Hematopoietic multipotent progenitor cell treated with erythropoietin and hydrocortisone succinate and interleukin-3 and kit ligand, for 15 days (in vitro differentiated cells): Measurements from ENCODE around the gene SBK3.
"Not testable (repeated sequence)": the region's sequence is repeated elsewhere in the genome, so short reads cannot be mapped to it uniquely, and the experiment has no call there.

Experiments used
- DNase-seq: peaks from one replicate; pipeline ENCODE4 v3.0.0-alpha.2; 2015; ENCODE audit warnings: low spot score

The SBK3 gene

GRCh38 chr19:55539090-55539984 is 6.0 kb downstream of the SBK3 start:
- no peak for DNase-seq

GRCh38 chr19:55538132-55538531 is 7.2 kb downstream of the SBK3 start:
- no peak for DNase-seq

GRCh38 chr19:55537741-55538111 is 7.6 kb downstream of the SBK3 start:
- DNase-seq = no peak

- no peak for DNase-seq
These were observed 8.2 kb downstream of the SBK3 start, which contains the start of gene SBK2 for GRCh38 chr19:55536951-55537740. TSS of gene SBK2 (minus strand) at chr19:55537133. CDS start at chr19:55536294, 839 bp downstream.

- no peak for DNase-seq
These were observed 9.0 kb downstream of the SBK3 start for GRCh38 chr19:55536366-55536765.

- DNase-seq = no peak
These were observed 9.4 kb downstream of the SBK3 start for GRCh38 chr19:55535965-55536350.

GRCh38 chr19:55535173-55535964 is 10.0 kb downstream of the SBK3 start:
- DNase-seq = no peak

GRCh38 chr19:55534280-55534679 is 11.1 kb downstream of the SBK3 start:
- not testable (repeated sequence) for DNase-seq

- DNase-seq = no peak
These were observed 14.3 kb downstream of the SBK3 start for GRCh38 chr19:55530996-55531395.

GRCh38 chr19:55529636-55530234 is 15.6 kb downstream of the SBK3 start:
- DNase-seq = no peak

GRCh38 chr19:55528030-55528803 is 17.1 kb downstream of the SBK3 start:
- no peak for DNase-seq

- DNase-seq = no peak
These were observed 17.9 kb downstream of the SBK3 start for GRCh38 chr19:55527197-55528029.

- no peak for DNase-seq
These were observed 18.8 kb downstream of the SBK3 start for GRCh38 chr19:55526216-55527196.

GRCh38 chr19:55525289-55526101 is 19.8 kb downstream of the SBK3 start:
- DNase-seq = no peak

GRCh38 chr19:55520691-55521292 is 24.6 kb downstream of the SBK3 start:
- DNase-seq = no peak

GRCh38 chr19:55519451-55520311 is 25.7 kb downstream of the SBK3 start:
- DNase-seq = peak; percentile 7
